NCI-H2227 treated with DMSO at 0.1 percent for 48 hours (cell line): ENCODE results near the gene CRYL1.

Experiments used
- DNase-seq: peaks from one replicate; lab custom pipeline; 2025; lab: John Stamatoyannopoulos, UW

The CRYL1 gene

GRCh38 chr13:20525601-20526544 lies at the start of gene CRYL1:
Gene CRYL1, minus strand, starts transcription at chr13:20525857. Its CDS starts 63 bp downstream, at chr13:20525794.
- DNase-seq: peak; percentile 29

- DNase-seq: no peak
Measured at GRCh38 chr13:20573636-20574035, 48.0 kb upstream of the CRYL1 start.

- no peak for DNase-seq
Measured at GRCh38 chr13:20573186-20573585, 47.5 kb upstream of the CRYL1 start.

- no peak for DNase-seq
Measured at GRCh38 chr13:20571676-20572075, 46.0 kb upstream of the CRYL1 start.

GRCh38 chr13:20570517-20570916 lies 44.9 kb upstream of the CRYL1 start:
- DNase-seq: no peak

GRCh38 chr13:20567881-20568528 lies 42.3 kb upstream of the CRYL1 start:
- no peak for DNase-seq

- DNase-seq: peak; percentile 35
Measured at GRCh38 chr13:20566898-20567874, 41.5 kb upstream of the CRYL1 start, which contains the start of gene IFT88. Gene IFT88, plus strand, starts transcription at chr13:20567157. Its CDS starts 7,229 bp downstream, at chr13:20574386.

GRCh38 chr13:20566468-20566897 lies 40.8 kb upstream of the CRYL1 start:
- no peak for DNase-seq

- DNase-seq: no peak
Measured at GRCh38 chr13:20565115-20565736, 39.6 kb upstream of the CRYL1 start.

- no peak for DNase-seq
Measured at GRCh38 chr13:20561741-20562140, 36.1 kb upstream of the CRYL1 start.

- no peak for DNase-seq
Measured at GRCh38 chr13:20559659-20560356, 34.2 kb upstream of the CRYL1 start.

- DNase-seq: no peak
Measured at GRCh38 chr13:20558982-20559381, 33.3 kb upstream of the CRYL1 start.

- DNase-seq: no peak
Measured at GRCh38 chr13:20553311-20553710, 27.7 kb upstream of the CRYL1 start.

- DNase-seq: no peak
Measured at GRCh38 chr13:20550799-20551198, 25.1 kb upstream of the CRYL1 start.

GRCh38 chr13:20547479-20547908 lies 21.8 kb upstream of the CRYL1 start:
- no peak for DNase-seq

- DNase-seq: no peak
Measured at GRCh38 chr13:20546556-20546955, 20.9 kb upstream of the CRYL1 start.

- no peak for DNase-seq
Measured at GRCh38 chr13:20544201-20544923, 18.7 kb upstream of the CRYL1 start.

GRCh38 chr13:20536992-20537391 lies 11.3 kb upstream of the CRYL1 start:
- no peak for DNase-seq

- no peak for DNase-seq
Measured at GRCh38 chr13:20534038-20534608, 8.5 kb upstream of the CRYL1 start.

- DNase-seq: no peak
Measured at GRCh38 chr13:20528452-20528851, 2.8 kb upstream of the CRYL1 start.
